GM21786 (cell line): ENCODE data around the gene CYBB.
"Not testable (repeated sequence)": the region's sequence is repeated elsewhere in the genome, so short reads cannot be mapped to it uniquely, and the experiment has no call there.

ENCODE experiments used
- ATAC-seq: cut with Tn5 transposase; IDR thresholded peaks from one replicate; pipeline ENCODE4 v1.9.1; 2021; ENCODE audit not compliant: unreplicated experiment

The CYBB gene

DNA sequence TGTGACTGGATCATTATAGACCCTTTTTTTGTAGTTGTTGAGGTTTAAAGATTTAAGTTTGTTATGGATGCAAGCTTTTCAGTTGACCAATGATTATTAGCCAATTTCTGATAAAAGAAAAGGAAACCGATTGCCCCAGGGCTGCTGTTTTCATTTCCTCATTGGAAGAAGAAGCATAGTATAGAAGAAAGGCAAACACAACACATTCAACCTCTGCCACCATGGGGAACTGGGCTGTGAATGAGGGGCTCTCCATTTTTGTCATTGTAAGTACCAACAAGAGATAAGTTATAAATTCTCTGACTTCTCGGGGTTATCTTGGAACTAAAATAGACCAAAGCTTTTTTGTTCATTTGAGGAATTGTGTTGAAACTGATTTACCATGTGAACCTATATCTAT, at the start of gene CYBB:
TSS of gene CYBB (plus strand) at position 203 of the 400 bp plus-strand sequence. CDS start at position 222, 19 bp downstream.
- no peak for ATAC-seq

DNA sequence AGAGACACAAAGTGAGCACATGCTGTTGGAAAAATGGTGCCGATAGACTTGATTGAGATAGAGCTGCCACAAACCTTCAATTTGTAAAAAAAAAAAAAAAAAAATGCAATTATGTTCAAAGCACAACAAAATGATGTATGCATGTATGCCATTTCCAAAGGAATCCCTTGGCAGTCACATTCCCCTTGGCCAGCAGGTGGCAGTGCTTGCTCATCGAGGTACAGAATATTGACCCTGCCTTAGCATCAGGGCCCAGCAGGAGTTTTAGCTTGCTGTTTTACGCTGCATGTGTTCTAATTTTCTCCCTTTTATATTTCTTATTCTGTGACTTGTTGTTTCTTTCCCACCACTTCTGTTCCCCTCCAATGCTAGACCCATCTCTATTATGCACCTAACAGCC, 34.5 kb upstream of the CYBB start:
- ATAC-seq: peak; percentile 45

DNA sequence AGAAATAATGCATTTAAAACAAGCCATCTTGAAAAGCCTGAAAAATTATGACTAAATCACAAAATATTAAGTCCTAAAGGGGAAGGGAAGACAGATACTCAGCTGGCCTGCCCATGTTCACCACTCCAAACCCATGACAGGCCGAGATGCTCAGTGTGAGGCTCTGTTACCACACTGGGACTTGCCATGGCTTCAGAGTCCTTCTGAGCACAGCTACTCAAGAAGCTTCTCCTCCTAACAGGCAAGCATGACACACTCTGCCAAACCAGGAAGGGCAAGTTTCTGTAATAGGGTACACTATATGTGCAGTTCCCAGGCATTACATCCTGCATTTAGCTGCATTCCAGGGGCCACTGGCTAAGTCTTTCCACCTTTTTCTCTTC, 34.0 kb upstream of the CYBB start:
- peak; percentile 35 for ATAC-seq

DNA sequence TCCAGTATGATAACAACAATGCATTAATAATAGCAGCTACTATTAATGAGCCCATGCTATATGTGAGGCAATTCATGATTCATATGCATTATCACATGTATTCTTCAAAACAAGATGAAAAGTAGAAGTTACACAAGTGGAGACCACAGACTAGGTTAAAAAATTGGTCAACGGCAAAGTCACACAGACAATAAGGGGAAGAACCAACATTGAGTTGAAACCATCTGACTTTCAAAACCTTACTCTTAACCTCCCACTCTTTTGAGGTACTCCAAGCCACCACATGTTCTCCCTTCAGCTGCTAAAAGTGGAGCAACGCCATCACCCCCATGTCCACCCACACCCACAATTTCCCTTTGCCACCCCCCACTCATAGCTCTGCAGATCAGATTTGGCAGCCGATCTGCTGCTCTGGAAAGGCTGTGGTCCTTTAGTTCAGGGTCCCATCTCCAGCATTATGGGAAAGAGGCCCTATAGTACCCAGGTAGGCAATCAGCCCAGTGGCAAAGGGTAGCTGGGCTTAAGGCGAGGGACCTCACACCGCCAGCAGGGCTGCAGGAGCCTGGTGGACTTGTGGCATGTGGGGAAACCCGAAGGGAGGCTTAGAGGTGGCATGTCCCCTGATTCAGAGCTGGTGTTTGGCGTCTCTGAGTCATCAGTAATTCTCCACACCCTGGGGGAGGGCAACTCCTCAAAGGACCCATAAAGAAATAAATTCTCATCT, 33.5 kb upstream of the CYBB start:
- ATAC-seq: peak; percentile 84

DNA sequence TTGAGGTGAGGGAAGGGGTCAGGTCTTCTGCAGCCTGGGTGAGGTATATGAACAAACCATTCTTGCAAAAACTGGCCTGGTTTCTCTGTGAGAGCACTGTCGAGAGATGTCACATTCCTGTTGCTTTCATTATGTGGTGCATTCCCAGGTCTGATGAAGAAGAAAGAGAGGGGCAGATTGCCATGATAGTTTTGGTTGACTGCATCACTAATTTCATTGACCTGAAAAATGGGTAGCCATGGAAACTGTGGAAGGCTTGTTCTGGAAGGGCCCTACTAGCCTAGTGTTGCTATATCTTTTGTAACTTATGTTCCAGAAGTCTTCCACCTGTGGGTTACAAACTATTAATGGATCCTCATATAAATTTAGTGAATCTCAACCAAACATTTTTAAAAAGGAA, 32.9 kb upstream of the CYBB start:
- no peak for ATAC-seq

DNA sequence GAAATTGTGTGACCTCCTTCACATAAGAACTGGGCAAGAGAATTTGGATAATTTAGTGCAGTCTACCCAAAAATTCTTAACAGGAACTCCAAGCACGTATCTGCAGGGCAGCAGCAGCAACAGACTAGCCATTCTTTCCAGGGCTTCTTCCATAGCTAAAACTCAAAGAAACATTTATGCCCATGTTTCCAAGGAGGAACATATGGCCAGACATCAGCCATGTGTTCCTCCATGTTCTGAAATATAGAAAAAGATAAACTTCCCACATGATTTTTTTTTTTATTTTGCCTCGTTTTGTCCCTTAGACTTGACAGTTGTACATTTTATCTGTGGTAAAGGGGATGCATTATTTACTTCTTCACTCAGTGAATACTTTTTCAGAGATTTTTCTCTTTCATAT, 27.6 kb upstream of the CYBB start:
- no peak for ATAC-seq

DNA sequence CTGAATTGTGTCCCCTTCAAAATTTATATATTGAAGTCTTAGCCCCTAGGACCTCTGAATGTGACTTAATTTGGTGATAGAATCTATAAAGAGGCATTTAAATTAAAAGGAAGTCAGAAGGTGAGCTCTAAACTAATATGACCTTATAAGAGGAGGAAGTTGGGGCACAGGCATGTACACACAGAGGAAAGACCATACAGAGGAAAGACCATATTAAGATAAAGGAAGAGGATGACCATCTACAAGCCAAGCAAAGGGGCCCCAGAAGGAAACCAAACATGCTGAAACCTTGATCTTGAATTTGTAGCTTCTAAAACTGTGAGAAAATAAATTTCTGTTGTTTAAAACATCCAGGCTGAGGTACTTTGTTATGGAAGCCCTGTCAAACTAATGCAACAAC, 26.9 kb upstream of the CYBB start:
- ATAC-seq: no peak

DNA sequence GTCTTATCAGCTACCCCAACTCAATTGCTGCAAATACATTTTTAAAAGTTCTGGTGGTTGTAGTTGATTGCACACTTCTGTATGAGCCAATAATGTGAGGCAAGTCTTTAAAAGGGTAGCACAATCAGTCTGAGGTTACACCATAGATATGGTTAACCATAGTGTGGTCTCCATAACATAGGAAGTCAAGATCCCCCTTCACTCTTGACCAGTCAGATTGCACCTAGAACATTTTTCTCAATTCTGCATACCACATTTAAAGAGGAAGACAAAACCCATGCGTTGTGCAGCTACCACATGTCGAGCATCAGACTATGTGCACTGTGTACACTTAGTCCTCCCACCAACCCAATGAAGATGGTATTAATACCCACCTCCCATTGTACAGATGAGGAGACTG, 26.5 kb upstream of the CYBB start:
- no peak for ATAC-seq

DNA sequence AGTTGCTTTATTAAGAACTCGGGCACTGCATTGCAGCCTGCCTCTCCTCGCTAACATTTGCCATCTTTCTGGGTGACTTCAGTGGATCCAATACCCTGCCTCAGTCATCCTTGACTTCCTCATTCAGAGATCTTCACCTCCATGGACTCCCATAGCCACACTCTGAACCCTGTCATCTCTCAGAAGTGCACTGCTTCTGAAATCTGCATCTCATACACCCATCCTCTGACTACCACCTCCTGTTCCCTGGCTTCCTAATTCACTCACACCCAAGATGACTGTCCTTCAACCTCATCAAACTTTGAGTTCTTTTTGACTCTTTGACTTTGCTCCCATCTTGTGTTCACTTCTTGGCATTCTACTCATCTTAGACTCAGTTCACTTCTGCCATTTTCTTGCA, 25.3 kb upstream of the CYBB start:
- peak; percentile 14 for ATAC-seq

DNA sequence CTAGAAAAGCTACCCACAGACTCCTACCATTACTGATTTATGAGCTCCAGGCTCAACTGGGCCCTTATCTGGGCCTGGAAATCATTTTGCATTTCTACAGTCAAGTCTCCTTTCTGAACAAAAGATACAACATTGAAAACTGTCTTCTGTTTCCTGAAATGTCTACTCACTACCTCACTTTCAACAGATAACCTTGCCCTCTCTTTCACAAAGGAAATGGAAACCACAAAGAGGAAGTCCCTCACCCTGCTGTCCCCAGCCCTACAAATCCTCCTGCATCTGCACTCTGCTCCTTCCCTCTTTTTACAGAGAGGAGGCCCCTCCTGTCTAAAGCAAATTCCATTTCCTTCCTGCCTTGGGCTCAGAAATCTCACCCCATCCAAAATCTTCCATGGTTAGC, 24.8 kb upstream of the CYBB start:
- peak; percentile 88 for ATAC-seq

DNA sequence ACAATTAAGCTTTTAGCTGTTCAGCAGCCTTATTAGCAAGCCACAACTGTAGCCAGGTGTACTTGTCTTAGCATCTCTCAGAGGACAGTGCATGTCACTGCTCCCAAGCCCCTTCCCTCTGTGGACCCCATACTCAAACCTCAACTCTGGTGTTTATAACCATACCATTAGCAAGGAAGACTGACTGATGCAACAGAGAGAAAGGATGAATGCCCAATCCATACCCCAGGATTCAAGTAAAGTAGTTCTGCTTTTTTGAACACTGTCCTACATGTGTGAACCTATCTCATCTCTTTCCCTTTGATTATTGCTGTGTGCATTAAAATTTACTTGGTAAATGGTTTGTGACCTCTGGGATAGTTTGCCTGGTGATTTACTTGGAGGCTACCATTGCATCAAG, 22.8 kb upstream of the CYBB start:
- no peak for ATAC-seq

DNA sequence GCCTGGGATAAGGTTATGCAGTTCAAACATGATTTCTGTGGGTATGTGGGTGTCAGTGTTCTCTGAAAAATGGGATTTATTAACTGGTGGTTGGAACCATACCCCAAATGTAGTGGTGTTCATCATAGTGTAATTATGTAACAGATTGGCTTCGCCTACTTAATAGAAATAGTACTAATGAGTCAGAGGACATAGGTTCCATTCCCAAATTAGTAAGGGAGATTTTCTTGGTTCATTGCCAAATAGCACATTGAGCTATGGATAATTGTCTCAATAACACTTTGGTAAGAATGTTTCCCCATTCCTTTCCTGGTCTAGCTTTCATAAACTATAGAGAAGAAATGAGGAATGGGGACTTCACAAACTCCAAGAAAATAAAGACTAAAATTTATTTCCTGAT, 20.5 kb upstream of the CYBB start:
- no peak for ATAC-seq

DNA sequence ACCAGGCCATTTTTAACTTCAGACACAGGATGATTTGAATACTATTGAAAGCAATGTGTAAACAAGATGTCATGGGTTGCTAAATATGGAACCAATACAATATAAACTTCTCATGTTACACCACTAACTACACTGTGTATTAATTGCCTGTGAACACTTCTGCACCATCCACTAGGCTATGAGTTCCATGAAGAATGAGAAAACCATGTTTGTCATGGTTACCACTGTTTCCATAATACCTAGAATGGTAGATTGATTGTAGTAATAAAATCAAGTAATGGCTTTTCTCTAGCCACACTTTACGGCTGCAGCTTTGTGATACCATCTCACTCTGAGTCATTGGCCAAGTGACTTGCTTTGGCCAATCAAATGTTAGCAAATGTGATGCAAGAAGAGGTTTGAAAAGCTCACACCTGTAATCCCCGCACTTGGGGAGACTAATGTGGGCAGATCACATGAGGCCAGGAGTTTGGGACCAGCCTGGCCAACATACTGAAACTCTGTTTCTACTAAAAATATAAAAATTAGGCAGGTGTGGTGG, 19.9 kb upstream of the CYBB start:
- no peak for ATAC-seq

DNA sequence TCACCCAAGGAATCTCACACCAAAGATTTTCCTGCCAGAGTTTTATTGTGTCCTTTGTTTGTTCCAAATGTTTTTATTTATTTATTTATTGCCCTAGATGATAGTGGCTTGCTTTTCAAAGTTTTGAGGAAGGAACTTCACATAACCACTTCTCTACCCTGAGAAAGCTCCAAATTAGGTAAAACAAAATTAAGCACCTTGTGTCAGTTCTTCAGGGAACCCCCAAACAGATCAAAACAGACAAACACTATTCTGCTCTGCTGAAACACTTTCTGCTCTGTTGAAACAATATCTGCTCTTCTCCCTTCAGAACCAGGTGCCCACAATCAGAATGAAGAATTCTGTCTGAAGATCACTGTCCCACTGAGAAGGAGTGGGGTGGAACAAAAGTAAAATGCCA, 16.5 kb upstream of the CYBB start:
- no peak for ATAC-seq

DNA sequence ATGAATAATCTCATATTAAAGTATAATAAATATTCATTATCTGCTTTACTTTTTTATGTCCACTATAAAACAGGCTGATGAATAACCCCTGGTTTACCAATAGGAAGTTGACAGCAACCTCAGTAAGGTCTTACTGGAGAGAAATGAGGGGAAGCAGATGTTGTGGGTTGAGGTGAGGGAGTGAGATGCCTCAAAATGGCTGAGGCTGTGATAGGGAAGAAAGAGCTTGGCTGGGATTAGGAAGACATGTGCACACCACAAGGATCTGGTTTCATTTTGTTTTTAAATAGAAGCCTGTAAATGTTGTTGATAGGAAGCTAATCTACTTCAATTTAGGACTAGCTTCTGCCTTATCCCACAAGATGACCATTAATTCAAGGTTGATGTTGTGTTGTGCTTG, 14.4 kb upstream of the CYBB start:
- no peak for ATAC-seq

DNA sequence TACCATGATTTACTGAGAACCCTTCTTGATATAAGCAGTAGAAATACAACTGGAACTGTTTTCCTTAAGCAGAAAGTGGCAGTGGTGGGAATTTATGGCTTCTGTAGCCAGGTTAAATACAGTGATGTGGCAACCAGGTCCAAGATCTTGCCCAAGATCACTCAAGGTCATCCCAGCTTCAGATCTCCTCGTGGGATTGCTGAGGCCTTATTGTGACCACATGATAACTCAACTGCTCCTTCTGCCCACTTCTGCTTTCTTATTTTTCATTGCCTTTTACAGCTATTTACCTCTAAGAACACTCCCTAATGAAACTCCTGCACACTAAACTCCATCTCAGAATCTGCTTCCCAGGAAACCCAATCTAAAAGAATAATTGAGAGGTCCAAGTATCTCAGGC, 12.4 kb upstream of the CYBB start:
- ATAC-seq: no peak

DNA sequence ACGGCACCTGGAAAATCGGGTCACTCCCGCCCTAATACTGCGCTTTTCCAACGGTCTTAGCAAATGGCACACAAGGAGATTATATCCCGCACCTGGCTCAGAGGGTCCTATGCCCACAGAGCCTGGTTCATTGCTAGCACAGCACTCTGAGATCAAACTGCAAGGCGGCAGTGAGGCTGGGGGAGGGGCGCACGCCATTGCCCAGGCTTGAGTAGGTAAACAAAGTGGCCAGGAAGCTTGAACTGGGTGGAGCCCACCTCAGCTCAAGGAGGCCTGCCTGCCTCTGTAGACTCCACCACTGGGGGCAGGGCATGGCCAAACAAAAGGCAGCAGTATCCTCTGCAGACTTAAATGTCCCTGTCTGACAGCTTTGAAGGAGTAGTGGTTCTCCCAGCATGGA, 11.0 kb upstream of the CYBB start:
- ATAC-seq: not testable (repeated sequence)

DNA sequence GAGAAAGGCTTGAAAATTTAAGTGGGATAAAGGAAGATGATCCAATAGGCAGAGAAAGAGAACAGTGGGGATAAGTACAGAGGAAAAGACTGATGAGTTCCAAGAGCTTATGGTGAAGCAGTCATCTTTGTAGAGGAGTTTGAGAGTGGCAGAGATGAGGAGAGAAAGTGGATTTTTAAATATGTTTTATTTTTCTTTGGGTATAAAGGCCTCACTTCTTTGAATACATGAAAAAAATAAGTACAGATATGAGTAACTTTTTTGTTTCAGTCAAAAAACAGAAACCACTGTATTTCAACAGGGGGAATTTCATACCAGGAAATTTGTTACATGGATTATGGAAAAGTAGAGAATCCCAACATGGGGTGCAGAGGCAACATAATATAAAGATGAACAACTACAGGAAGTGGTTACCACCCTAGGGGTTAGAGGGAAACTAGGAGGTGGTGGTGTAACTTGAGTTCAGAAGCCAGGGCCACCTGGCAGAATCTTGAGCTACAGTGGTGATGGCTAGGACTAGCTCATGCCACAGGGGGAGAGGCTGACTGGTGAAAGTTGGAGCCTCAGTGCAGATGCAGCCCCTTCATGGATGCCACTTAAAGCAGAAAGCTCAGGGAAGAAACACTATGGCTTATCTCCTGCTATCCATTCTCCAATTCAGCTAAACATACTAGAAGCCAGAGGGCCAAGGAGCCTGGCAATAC, 3.4 kb upstream of the CYBB start:
- peak; percentile 73 for ATAC-seq

DNA sequence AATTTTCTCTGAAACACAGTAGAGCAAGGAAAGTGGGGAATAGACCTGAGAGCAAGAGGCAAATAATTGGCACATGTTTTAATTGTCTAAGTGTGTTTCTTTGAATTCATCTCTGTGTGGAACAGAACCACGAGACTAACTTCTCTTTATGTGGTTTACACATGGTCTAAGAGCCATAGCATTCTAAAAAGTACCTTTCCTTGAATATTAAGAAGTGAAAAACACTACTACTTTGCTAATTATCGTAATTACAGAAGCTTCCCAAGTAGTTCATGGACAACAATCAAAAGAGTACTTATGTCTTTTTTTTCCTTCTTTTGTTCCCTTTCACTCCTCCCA, 2.9 kb upstream of the CYBB start:
- peak; percentile 33 for ATAC-seq

DNA sequence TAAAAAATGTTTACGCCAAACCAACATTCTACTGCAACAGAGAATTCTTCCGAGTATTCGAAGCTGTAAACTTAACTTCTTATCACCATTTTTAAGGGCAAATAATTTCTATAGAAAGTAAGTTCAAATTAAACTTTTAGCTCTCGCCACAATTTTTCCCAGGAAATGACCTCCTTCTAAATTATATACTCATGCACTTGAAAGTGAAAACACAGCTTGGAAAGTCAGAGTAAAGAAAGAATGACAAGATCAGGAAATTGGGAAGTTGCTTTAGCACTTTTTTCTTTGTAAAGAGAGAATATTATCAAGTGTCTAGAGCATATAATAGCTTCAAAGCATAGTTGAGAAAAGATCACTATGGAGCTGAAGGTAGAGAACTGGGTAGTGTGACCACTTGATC, 1.2 kb downstream of the CYBB start:
- no peak for ATAC-seq

DNA sequence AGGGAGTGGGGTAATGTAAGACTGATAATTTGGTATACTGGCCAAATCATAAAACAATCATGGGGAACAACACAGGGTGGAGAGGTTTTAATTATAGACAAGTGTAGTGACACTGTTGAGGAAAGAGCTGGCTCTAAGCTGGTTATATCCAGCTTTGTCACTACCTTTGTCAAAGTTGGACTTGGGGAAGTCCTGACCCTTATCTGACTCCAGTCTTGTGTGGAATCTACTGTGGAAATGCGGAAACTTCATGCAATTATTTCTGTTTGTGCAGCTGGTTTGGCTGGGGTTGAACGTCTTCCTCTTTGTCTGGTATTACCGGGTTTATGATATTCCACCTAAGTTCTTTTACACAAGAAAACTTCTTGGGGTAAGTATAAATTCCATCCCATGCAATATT, 2.0 kb downstream of the CYBB start:
- ATAC-seq: no peak

DNA sequence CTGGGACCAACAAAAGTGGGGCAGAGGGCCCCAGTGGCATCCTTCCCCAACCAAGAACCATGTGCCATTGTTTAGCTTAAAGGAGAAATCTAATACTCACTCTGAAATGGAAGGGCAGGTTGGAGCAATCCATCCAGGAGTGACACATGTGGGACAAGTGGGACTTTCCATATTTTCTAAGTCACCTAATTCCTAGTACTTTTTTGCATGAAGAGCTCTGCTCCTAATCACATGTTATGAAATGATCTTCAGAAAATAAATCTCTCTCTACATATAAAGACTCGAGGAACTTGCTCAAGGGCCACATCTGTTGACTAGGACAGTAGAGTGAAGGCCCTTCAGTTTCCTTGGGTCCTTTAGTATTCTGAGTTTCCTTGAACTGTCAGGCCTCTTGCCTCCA, 2.5 kb downstream of the CYBB start:
- ATAC-seq: no peak

DNA sequence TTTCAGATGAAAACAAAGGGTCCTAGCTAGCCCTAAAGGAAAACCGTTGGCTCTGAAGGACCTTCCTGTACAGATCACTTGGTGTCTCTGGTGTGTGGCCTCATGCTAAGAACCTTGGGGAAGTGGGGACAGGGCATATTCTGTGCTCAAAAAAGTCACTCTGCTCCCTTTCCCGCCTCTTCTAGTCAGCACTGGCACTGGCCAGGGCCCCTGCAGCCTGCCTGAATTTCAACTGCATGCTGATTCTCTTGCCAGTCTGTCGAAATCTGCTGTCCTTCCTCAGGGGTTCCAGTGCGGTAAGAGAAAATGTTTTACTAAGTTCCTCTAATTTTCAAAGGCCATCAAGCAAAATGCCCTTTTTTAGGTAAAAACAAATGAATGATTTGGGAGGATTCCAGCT, 3.4 kb downstream of the CYBB start:
- ATAC-seq: no peak
